ENCODE results near the gene ZNF436.
A peak's percentile ranks its signal among the peaks of the same experiment; 100 is the strongest.

Gene ZNF436

DNA sequence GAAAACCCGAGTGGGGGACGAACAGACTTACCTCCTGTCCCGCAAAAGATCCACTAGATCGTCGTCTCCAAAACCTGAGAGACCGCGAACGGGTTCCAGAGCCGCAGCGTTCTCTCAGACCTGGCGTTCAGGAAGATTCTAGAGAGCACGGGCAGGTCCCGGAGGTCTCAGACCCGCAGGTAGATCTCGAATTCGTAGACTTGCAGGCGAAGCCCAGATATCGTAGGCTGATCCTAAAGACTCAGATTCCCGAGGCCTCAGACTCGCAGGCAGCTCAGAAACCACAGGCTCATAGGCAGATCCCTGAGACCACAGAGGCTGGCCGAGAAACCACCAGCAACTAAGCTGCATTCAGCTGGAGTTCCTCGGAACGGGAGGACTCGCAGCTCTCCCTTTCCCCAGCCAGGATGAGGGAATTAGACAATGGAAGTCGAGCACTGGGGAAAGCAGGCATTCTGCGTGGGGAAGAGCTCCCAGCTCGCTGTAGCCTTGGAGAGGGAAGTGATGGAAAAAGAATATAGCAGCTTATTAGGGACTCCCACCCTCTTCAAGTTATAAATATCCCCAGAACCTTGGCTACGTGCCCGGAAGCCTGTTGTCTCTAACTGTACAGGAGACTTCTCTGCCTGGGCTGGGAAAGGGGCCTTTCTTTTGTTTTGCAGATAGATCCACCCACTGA, at the start of gene ZNF436:
Gene ZNF436 (minus strand): TSS at position 502 of the 679 bp plus-strand sequence. CDS start 1,831 bp downstream, outside the sequence.
- DNase-seq: peak; percentile 54
- TF ChIP-seq, protein P1, sequence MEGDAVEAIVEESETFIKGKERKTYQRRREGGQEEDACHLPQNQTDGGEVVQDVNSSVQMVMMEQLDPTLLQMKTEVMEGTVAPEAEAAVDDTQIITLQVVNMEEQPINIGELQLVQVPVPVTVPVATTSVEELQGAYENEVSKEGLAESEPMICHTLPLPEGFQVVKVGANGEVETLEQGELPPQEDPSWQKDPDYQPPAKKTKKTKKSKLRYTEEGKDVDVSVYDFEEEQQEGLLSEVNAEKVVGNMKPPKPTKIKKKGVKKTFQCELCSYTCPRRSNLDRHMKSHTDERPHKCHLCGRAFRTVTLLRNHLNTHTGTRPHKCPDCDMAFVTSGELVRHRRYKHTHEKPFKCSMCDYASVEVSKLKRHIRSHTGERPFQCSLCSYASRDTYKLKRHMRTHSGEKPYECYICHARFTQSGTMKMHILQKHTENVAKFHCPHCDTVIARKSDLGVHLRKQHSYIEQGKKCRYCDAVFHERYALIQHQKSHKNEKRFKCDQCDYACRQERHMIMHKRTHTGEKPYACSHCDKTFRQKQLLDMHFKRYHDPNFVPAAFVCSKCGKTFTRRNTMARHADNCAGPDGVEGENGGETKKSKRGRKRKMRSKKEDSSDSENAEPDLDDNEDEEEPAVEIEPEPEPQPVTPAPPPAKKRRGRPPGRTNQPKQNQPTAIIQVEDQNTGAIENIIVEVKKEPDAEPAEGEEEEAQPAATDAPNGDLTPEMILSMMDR (IDR thresholded peaks at IDR 0.05; ENCODE audit: low read depth, low read length): no peak
- H3K9me3 ChIP-seq (ENCODE audit: severe bottlenecking): peaks cover 7% of the 10 kb centered on the region
- peak within 1 kb of the TSS; percentile 96 for H3K27ac ChIP-seq
- H3K27me3 ChIP-seq (ENCODE audit: insufficient read depth, low read depth, severe bottlenecking): no peaks in the 10 kb centered on the region
- H3K36me3 ChIP-seq: peaks cover 20% of the 10 kb centered on the region
- peak within 1 kb of the TSS; percentile 100 for H3K4me3 ChIP-seq (ENCODE audit: low read depth, low read length)

DNA sequence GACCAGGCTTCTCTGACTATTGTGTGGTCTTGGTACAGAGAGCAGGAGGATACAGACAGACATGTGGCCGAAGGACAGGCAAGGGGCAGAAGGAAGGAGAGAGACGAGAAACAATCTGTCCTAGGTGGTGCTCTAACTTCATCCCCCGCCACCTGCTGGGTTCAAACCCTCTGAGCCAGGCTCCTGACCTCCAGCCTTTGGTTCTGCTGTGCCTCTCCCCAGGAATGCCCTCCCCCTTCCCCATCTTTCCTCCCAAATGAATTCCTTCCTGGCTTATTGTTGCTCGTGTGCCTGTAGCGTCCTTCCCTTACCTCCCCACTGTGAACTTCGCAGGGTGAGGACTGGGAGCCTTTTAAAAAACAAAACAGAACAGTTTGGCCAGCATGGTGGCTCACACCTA, 49.5 kb upstream of the ZNF436 start:
- no peaks in the 10 kb centered on the region for H3K9me3 ChIP-seq (ENCODE audit: severe bottlenecking)
- H3K27ac ChIP-seq: peak overlapping the region; percentile 18; the same call in 1 of the 2 replicates
- no peaks in the 10 kb centered on the region for H3K36me3 ChIP-seq
- no peaks in the 10 kb centered on the region for H3K27me3 ChIP-seq (ENCODE audit: insufficient read depth, low read depth, severe bottlenecking)
- H3K4me3 ChIP-seq (ENCODE audit: low read depth, low read length): no peak overlapping the region
- DNase-seq: no peak
- TF ChIP-seq, protein P1 (IDR thresholded peaks at IDR 0.05; ENCODE audit: low read depth, low read length): no peak

DNA sequence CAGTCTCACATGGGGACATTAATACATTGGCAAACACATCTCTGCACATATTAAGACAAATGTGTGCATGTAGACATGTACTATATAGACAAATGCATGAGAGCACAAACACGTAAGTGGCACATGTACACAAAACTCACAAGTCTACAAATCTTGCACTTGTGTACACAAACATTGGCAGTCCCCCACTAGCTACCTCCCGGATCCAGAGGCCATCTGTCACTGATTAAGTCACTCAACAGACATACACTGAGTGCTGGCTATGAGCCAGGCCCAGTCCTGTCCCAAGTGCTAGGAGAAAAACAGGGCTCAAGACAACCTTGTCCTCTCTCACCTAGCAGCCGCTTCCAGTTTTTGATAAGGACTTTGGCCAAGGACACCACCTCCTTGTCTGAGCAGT, 47.9 kb upstream of the ZNF436 start:
- no peaks in the 10 kb centered on the region for H3K36me3 ChIP-seq

DNA sequence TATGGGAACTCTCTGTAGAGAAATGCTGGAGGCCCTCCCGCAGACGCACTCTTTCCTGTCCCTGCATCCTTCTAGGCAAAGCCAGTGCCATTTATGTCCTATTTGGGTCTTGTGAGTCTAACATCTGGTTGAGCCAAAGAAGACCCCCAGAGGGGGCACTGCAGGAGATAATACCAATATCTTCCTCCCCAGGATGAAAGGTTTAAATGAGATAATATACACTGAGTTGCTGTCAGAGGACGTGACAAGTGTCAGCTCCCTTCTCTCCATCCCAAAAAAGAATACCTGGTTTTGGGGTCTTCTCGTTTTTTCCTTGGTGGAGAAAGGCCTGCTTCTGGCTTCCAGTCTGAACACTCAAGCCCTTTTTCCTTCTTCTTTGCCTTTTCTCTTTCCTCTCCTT, 47.3 kb upstream of the ZNF436 start:
- no peaks in the 10 kb centered on the region for H3K36me3 ChIP-seq
- H3K27ac ChIP-seq: peak overlapping the region; percentile 71; the same call in 1 of the 2 replicates
- TF ChIP-seq, protein P1 (IDR thresholded peaks at IDR 0.05; ENCODE audit: low read depth, low read length): no peak
- H3K9me3 ChIP-seq (ENCODE audit: severe bottlenecking): no peaks in the 10 kb centered on the region
- H3K27me3 ChIP-seq (ENCODE audit: insufficient read depth, low read depth, severe bottlenecking): no peaks in the 10 kb centered on the region
- no peak overlapping the region for H3K4me3 ChIP-seq (ENCODE audit: low read depth, low read length)
- no peak for DNase-seq

More for the DNA sequence above, 47.9 kb upstream of the ZNF436 start:
- no peak overlapping the region for H3K4me3 ChIP-seq (ENCODE audit: low read depth, low read length)
- H3K9me3 ChIP-seq (ENCODE audit: severe bottlenecking): no peaks in the 10 kb centered on the region
- TF ChIP-seq, protein P1 (IDR thresholded peaks at IDR 0.05; ENCODE audit: low read depth, low read length): no peak
- H3K27ac ChIP-seq: peak overlapping the region; percentile 71
- peak; percentile 74 for DNase-seq
- H3K27me3 ChIP-seq (ENCODE audit: insufficient read depth, low read depth, severe bottlenecking): no peaks in the 10 kb centered on the region

DNA sequence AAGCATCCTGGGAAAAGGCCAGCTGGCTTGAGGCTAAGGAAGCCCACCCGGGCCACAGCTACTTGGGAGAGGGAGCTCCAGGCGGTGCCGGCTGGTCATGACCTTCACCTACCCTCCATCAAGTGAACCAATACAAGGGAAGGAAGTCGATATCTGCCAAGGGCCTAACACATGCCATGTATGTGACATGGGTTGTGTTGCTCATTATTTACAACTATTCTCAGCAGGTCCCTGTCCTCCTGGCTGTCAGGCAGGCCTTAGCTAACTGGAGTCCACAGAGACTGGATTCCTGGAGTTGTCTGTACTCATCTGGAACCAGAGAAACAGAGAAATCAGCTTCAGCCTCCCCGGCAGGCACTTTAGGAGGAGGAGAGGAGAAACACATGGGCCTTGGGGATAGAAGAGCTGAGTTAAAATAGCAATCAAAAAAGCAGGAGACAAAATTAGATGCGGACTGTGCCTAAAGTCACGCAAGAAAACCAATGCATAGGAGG, 39.2 kb upstream of the ZNF436 start:
- H3K27ac ChIP-seq: no peak overlapping the region
- H3K9me3 ChIP-seq (ENCODE audit: severe bottlenecking): no peaks in the 10 kb centered on the region
- no peak overlapping the region for H3K4me3 ChIP-seq (ENCODE audit: low read depth, low read length)
- DNase-seq: no peak
- no peaks in the 10 kb centered on the region for H3K36me3 ChIP-seq
- H3K27me3 ChIP-seq (ENCODE audit: insufficient read depth, low read depth, severe bottlenecking): no peaks in the 10 kb centered on the region
- TF ChIP-seq, protein P1 (IDR thresholded peaks at IDR 0.05; ENCODE audit: low read depth, low read length): no peak

All from WERI-Rb-1 (cell line).